GM12892 (cell line): ENCODE results near the gene ACSL5.

Experiments used
- POLR2A ChIP-seq: IDR thresholded peaks from 2 replicates; pipeline ENCODE4 v1.6.1; 2011; ENCODE audit warnings: low read depth, low read length, control low read depth
- POLR2AphosphoS5 ChIP-seq: IDR thresholded peaks from 2 replicates; pipeline ENCODE4 v1.6.1; 2011; ENCODE audit warnings: low read depth, low read length, control low read depth
- TAF1 ChIP-seq: IDR thresholded peaks from 2 replicates; pipeline ENCODE4 v1.6.1; 2011; ENCODE audit warnings: low read depth, mild to moderate bottlenecking, control low read depth, low read length, borderline replicate concordance

DNA sequence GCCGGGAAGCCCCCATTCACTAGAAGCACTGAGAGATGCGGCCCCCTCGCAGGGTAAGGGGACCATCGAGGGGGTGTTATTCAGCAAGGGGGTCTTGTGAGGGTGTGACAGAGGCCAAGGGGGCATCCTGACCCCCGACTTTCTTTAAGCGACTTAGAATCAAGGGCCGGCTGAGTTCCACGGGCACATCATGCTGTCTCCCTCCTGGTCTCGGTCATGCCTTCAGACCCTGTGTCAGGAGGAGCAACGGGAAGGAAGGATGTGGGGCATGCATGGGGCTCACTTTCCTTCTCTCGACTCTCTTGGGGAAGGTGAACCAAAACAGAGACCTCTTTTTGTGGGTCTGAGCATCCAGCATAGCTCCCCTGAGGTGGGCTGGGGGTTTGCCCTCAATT is 2.5 kb downstream of the ACSL5 start:
- TF ChIP-seq POLR2A = no peak
- no peak for TF ChIP-seq POLR2AphosphoS5
- TF ChIP-seq TAF1 = no peak
